CD4-positive, alpha-beta T cell treated with Interferon gamma for 1 hour (primary cell): Measurements from ENCODE around the gene ZBTB38.

Experiments used
- DNase-seq: peaks from one replicate; pipeline ENCODE4 v3.0.0-alpha.2; 2020

ZBTB38 gene

GRCh38 chr3:141341536-141341935, 26.8 kb upstream of the ZBTB38 start:
- no peak for DNase-seq

- DNase-seq: no peak
These were observed 25.9 kb upstream of the ZBTB38 start for GRCh38 chr3:141342386-141342785.

GRCh38 chr3:141343077-141343476, 25.2 kb upstream of the ZBTB38 start:
- DNase-seq: no peak

GRCh38 chr3:141343865-141344271, 24.4 kb upstream of the ZBTB38 start:
- DNase-seq: no peak

GRCh38 chr3:141345528-141345927, 22.8 kb upstream of the ZBTB38 start:
- no peak for DNase-seq

- DNase-seq: no peak
These were observed 22.3 kb upstream of the ZBTB38 start for GRCh38 chr3:141346007-141346406.

- DNase-seq: no peak
These were observed 21.9 kb upstream of the ZBTB38 start for GRCh38 chr3:141346418-141346817.

GRCh38 chr3:141346839-141347238, 21.5 kb upstream of the ZBTB38 start:
- DNase-seq: no peak

GRCh38 chr3:141348837-141349236, 19.5 kb upstream of the ZBTB38 start:
- DNase-seq: no peak

GRCh38 chr3:141349711-141350110, 18.6 kb upstream of the ZBTB38 start:
- no peak for DNase-seq

- no peak for DNase-seq
These were observed 17.6 kb upstream of the ZBTB38 start for GRCh38 chr3:141350666-141351065.

GRCh38 chr3:141352262-141352984, 15.9 kb upstream of the ZBTB38 start:
- no peak for DNase-seq

GRCh38 chr3:141353652-141354495, 14.4 kb upstream of the ZBTB38 start:
- no peak for DNase-seq

GRCh38 chr3:141354517-141354916, 13.8 kb upstream of the ZBTB38 start:
- DNase-seq: no peak

GRCh38 chr3:141355242-141355641, 13.1 kb upstream of the ZBTB38 start:
- no peak for DNase-seq

GRCh38 chr3:141356046-141356445, 12.3 kb upstream of the ZBTB38 start:
- no peak for DNase-seq

- DNase-seq: no peak
These were observed 7.3 kb upstream of the ZBTB38 start for GRCh38 chr3:141360888-141361598.

- no peak for DNase-seq
These were observed 5.6 kb upstream of the ZBTB38 start for GRCh38 chr3:141362736-141363135.

- no peak for DNase-seq
These were observed 3.1 kb upstream of the ZBTB38 start for GRCh38 chr3:141365201-141365600.

- DNase-seq: no peak
These were observed 1.8 kb upstream of the ZBTB38 start for GRCh38 chr3:141366285-141367037.

- DNase-seq: no peak
These were observed 1.1 kb upstream of the ZBTB38 start for GRCh38 chr3:141367038-141367730.
